IMR-90 (cell line): ENCODE data around the gene FGF16.

Source experiments
- FOS ChIP-seq: fragments of 150-350 bp; IDR thresholded peaks from 2 replicates; pipeline ENCODE4 v1.6.1; 2016; ENCODE audit warnings: low read depth, low read length
- MXI1 ChIP-seq: IDR thresholded peaks from 2 replicates; pipeline ENCODE4 v1.6.1; 2012; ENCODE audit warnings: low read depth, mild to moderate bottlenecking, low read length, moderate library complexity, borderline replicate concordance
- POLR2A ChIP-seq: IDR thresholded peaks from 2 replicates; pipeline ENCODE4 v1.6.1; 2012; ENCODE audit warnings: mild to moderate bottlenecking, low read depth, low read length

- TF ChIP-seq MXI1 (no peak), POLR2A (no peak), FOS (no peak)
Observed at GRCh38 chrX:77484045-77484444, 36.9 kb downstream of the FGF16 start.
